Activated CD4-positive, alpha-beta T cell treated with anti-CD3 and anti-CD28 coated beads, Interleukin-2, amount 10 ng/mL, durations not matched to agents 24 days and 14 days (primary cell): ENCODE measurements around the gene GNAI3. TPM values are rescaled to one million over a fixed set of nuclear protein-coding genes. Genes with fewer than 3 reads are reported as not detected.

ENCODE experiments used
- DNase-seq: peaks from one replicate; pipeline ENCODE4 v3.0.0; 2022
- H3K27ac Mint-ChIP-seq: one replicate; pipeline ENCODE4 v1.8.0; 2022; ENCODE audit warnings: mild to moderate bottlenecking, mixed read lengths
- H3K27me3 Mint-ChIP-seq: one replicate; pipeline ENCODE4 v1.8.0; 2022; ENCODE audit warnings: mixed read lengths
- H3K36me3 Mint-ChIP-seq: one replicate; pipeline ENCODE4 v1.8.0; 2022; ENCODE audit warnings: low read depth, mild to moderate bottlenecking, mixed read lengths
- H3K4me1 Mint-ChIP-seq: one replicate; pipeline ENCODE4 v1.8.0; 2021; ENCODE audit warnings: mixed read lengths
- H3K4me3 Mint-ChIP-seq: one replicate; pipeline ENCODE4 v1.8.0; 2022; ENCODE audit warnings: mild to moderate bottlenecking, moderate library complexity, mixed read lengths
- H3K9me3 Mint-ChIP-seq: one replicate; pipeline ENCODE4 v1.8.0; 2021; ENCODE audit warnings: mixed read lengths
- intact Hi-C: fragments of 100-400 bp; cut with micrococcal nuclease; formaldehyde crosslinking; loops from one replicate; pipeline ENCODE4 v1.15.1; 2023
- total RNA-seq: library from RNA; stranded (reverse); gene quantifications from 2 replicates; pipeline ENCODE4 v1.2.3, GENCODE V29; 2022

The GNAI3 gene
- total RNA-seq, 1 donor from 2014 or later: 8.8 TPM

- Mint-ChIP-seq H3K27me3 (peaks cover 2% of the 10 kb centered on the region), H3K4me3 (no peak overlapping the region), H3K4me1 (peaks cover 7% of the 10 kb centered on the region), H3K36me3 (no peaks in the 10 kb centered on the region), H3K9me3 (no peaks in the 10 kb centered on the region), H3K27ac (no peak overlapping the region)
- intact Hi-C loops: no loop called here
- DNase-seq: no peak
Observed at GRCh38 chr1:109611308-109611990, 63.0 kb downstream of the GNAI3 start.

GRCh38 chr1:109613361-109614147 lies 65.1 kb downstream of the GNAI3 start:
- H3K36me3 Mint-ChIP-seq: no peaks in the 10 kb centered on the region
- no peaks in the 10 kb centered on the region for H3K9me3 Mint-ChIP-seq
- no peak overlapping the region for H3K27ac Mint-ChIP-seq
- H3K4me3 Mint-ChIP-seq: no peak overlapping the region
- peaks cover 21% of the 10 kb centered on the region for H3K4me1 Mint-ChIP-seq
- no peak for DNase-seq
- intact Hi-C loops: no loop called here
- peaks cover 2% of the 10 kb centered on the region for H3K27me3 Mint-ChIP-seq

GRCh38 chr1:109615879-109616278 lies 67.5 kb downstream of the GNAI3 start:
- H3K27me3 Mint-ChIP-seq: peaks cover 2% of the 10 kb centered on the region
- H3K4me3 Mint-ChIP-seq: no peak overlapping the region
- H3K4me1 Mint-ChIP-seq: peaks cover 31% of the 10 kb centered on the region
- peak; percentile 66 for DNase-seq
- peaks cover 2% of the 10 kb centered on the region for H3K36me3 Mint-ChIP-seq
- intact Hi-C loops: loop anchor here (5.0 kb wide), 1 partner anchor 189 kb away; the partner anchor contains the start of gene PSMA5
- no peaks in the 10 kb centered on the region for H3K9me3 Mint-ChIP-seq
- H3K27ac Mint-ChIP-seq: peak overlapping the region; percentile 17

GRCh38 chr1:109616391-109616790 lies 68.0 kb downstream of the GNAI3 start:
- peaks cover 2% of the 10 kb centered on the region for H3K36me3 Mint-ChIP-seq
- H3K9me3 Mint-ChIP-seq: no peaks in the 10 kb centered on the region
- H3K27me3 Mint-ChIP-seq: peaks cover 2% of the 10 kb centered on the region
- DNase-seq: no peak
- H3K4me1 Mint-ChIP-seq: peaks cover 31% of the 10 kb centered on the region
- intact Hi-C loops: loop anchor here (5.0 kb wide), 1 partner anchor 189 kb away; the partner anchor contains the start of gene PSMA5
- H3K27ac Mint-ChIP-seq: peak overlapping the region; percentile 34
- H3K4me3 Mint-ChIP-seq: no peak overlapping the region

- intact Hi-C loops: loop anchor here (5.0 kb wide), 1 partner anchor 190 kb away; the partner anchor contains the start of gene PSMA5
Observed at GRCh38 chr1:109617291-109617801, 68.9 kb downstream of the GNAI3 start.

GRCh38 chr1:109618661-109619575 lies 70.5 kb downstream of the GNAI3 start:
- Mint-ChIP-seq H3K36me3 (peaks cover 5% of the 10 kb centered on the region), H3K27ac (peak overlapping the region; percentile 95), H3K27me3 (peaks cover under 1% of the 10 kb centered on the region), H3K4me3 (peak overlapping the region; percentile 96), H3K4me1 (peaks cover 54% of the 10 kb centered on the region), H3K9me3 (no peaks in the 10 kb centered on the region)
- intact Hi-C loops: loop anchor here (5.0 kb wide), 1 partner anchor 192 kb away; the partner anchor contains the start of gene PSMA5
- peak; percentile 61 for DNase-seq

More at GRCh38 chr1:109617291-109617801, 68.9 kb downstream of the GNAI3 start:
- Mint-ChIP-seq H3K4me3 (no peak overlapping the region), H3K9me3 (no peaks in the 10 kb centered on the region), H3K4me1 (peaks cover 39% of the 10 kb centered on the region), H3K36me3 (peaks cover 5% of the 10 kb centered on the region), H3K27me3 (peaks cover 2% of the 10 kb centered on the region), H3K27ac (peak overlapping the region; percentile 17)
- DNase-seq: peak; percentile 62

- no peaks in the 10 kb centered on the region for H3K27me3 Mint-ChIP-seq
- H3K27ac Mint-ChIP-seq: peak within 1 kb of the TSS; percentile 95
- no peaks in the 10 kb centered on the region for H3K9me3 Mint-ChIP-seq
- peak within 1 kb of the TSS; percentile 96 for H3K4me3 Mint-ChIP-seq
- H3K36me3 Mint-ChIP-seq: peaks cover 5% of the 10 kb centered on the region
- H3K4me1 Mint-ChIP-seq: peaks cover 59% of the 10 kb centered on the region
- DNase-seq: peak; percentile 93
- intact Hi-C loops: loop anchor here (5.0 kb wide), 5 partner anchors 48 to 337 kb away; partner anchors contain the start of genes CYB561D1, GSTM1, GSTM2 and PSMA5
Observed at GRCh38 chr1:109619576-109620400, 71.4 kb downstream of the GNAI3 start, which contains the start of the genes AMPD2 and GNAT2. TSS of gene AMPD2 (plus strand) at chr1:109619837. CDS start at chr1:109621176, 1,339 bp downstream. TSS of gene GNAT2 (minus strand) at chr1:109619616. CDS start at chr1:109612870, 6,746 bp downstream.

GRCh38 chr1:109620401-109620791 lies 72.0 kb downstream of the GNAI3 start:
- H3K27ac Mint-ChIP-seq: peak overlapping the region; percentile 95
- H3K4me3 Mint-ChIP-seq: peak overlapping the region; percentile 96
- H3K36me3 Mint-ChIP-seq: peaks cover 5% of the 10 kb centered on the region
- no peak for DNase-seq
- peaks cover 62% of the 10 kb centered on the region for H3K4me1 Mint-ChIP-seq
- H3K27me3 Mint-ChIP-seq: no peaks in the 10 kb centered on the region
- H3K9me3 Mint-ChIP-seq: no peaks in the 10 kb centered on the region
- intact Hi-C loops: loop anchor here (5.0 kb wide), 4 partner anchors 47 to 338 kb away; partner anchors contain the start of genes CYB561D1, GSTM1, GSTM2 and PSRC1

- peak; percentile 99 for DNase-seq
- Mint-ChIP-seq H3K27me3 (no peaks in the 10 kb centered on the region), H3K36me3 (peaks cover 8% of the 10 kb centered on the region), H3K4me1 (peaks cover 64% of the 10 kb centered on the region), H3K9me3 (no peaks in the 10 kb centered on the region), H3K4me3 (peak overlapping the region; percentile 96), H3K27ac (peak overlapping the region; percentile 95)
- intact Hi-C loops: loop anchor here (1.0 to 5.0 kb wide), 5 partner anchors 46 to 339 kb away; partner anchors contain the start of genes CYB561D1, GSTM1, GSTM2 and PSRC1
Observed at GRCh38 chr1:109620841-109621286, 72.4 kb downstream of the GNAI3 start.

- DNase-seq: peak; percentile 65
- Mint-ChIP-seq H3K9me3 (no peaks in the 10 kb centered on the region), H3K27me3 (no peaks in the 10 kb centered on the region), H3K4me1 (peaks cover 63% of the 10 kb centered on the region), H3K4me3 (peak overlapping the region; percentile 96), H3K36me3 (peaks cover 14% of the 10 kb centered on the region), H3K27ac (peak overlapping the region; percentile 88)
- intact Hi-C loops: loop anchor here (1.0 to 5.0 kb wide), 5 partner anchors 46 to 339 kb away; partner anchors contain the start of genes CYB561D1, GSTM1, GSTM2 and PSRC1
Observed at GRCh38 chr1:109621379-109622136, 73.1 kb downstream of the GNAI3 start.

GRCh38 chr1:109622137-109622892 lies 73.9 kb downstream of the GNAI3 start:
- intact Hi-C loops: loop anchor here (5.0 kb wide), 4 partner anchors 45 to 340 kb away; partner anchors contain the start of genes CYB561D1, GSTM1, GSTM2 and PSRC1

More at GRCh38 chr1:109622137-109622892, 73.9 kb downstream of the GNAI3 start:
- H3K9me3 Mint-ChIP-seq: no peaks in the 10 kb centered on the region
- no peak for DNase-seq
- no peaks in the 10 kb centered on the region for H3K27me3 Mint-ChIP-seq
- H3K4me1 Mint-ChIP-seq: peaks cover 55% of the 10 kb centered on the region
- H3K27ac Mint-ChIP-seq: peak overlapping the region; percentile 88
- H3K36me3 Mint-ChIP-seq: peaks cover 15% of the 10 kb centered on the region
- peak overlapping the region; percentile 96 for H3K4me3 Mint-ChIP-seq
